ENCODE results near the gene EID1.
"Not testable (repeated sequence)": the region's sequence is repeated elsewhere in the genome, so short reads cannot be mapped to it uniquely, and the experiment has no call there.

The EID1 gene

DNA sequence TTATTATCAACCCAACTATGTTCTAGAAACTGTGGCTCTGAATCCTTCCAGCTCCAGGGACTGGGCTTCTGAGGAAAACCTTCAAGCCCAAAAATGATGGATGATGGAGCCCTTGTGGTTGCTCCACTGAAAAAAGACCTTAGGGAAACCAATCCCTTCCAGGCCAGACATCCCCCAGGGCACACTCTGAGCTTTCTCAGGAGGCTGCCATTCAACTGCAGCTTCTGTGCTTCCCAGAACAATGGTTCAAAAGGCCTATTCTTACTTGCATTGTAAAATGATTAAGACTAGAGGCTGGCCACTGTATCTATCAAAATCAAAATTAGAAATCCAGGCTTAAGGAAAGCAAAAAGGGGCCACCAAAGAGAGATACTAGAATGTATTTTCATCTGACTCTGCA lies 27.3 kb downstream of the EID1 start:
- Histone ChIP-seq H3K27me3 (ENCODE audit: control insufficient read depth, insufficient read depth, low read length, poor library complexity, severe bottlenecking) (no peaks in the 10 kb centered on the region), H3K27ac (ENCODE audit: insufficient read depth, low read depth, low read length, poor library complexity, severe bottlenecking) (no peak overlapping the region), H3K4me1 (ENCODE audit: control insufficient read depth, insufficient read depth, low read length) (no peaks in the 10 kb centered on the region), H3K4me3 (ENCODE audit: insufficient read depth, low read depth, low read length) (no peak overlapping the region), H3K9me3 (ENCODE audit: control insufficient read depth, low read length) (no peaks in the 10 kb centered on the region), H3K36me3 (ENCODE audit: control insufficient read depth, insufficient read depth, low read length) (no peaks in the 10 kb centered on the region)

DNA sequence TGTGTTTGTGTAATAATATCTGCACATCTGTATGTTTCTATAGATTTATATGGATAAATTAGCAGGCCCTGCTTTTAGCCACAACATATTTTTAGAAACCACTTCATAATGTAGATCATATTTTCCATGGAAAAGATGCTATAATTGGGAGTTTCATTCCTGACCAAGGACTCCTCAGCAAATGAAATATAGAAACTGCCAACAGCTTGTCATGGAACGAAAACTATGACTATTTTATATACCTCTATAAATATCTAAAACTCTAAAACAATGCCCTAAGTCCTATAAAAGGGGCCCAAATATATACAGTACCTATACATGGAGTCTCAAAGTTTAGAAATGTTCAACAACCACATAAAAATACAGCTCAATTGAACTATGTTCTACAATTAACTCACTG lies 27.9 kb downstream of the EID1 start:
- no peaks in the 10 kb centered on the region for H3K36me3 ChIP-seq (ENCODE audit: control insufficient read depth, insufficient read depth, low read length)
- no peak overlapping the region for H3K4me3 ChIP-seq (ENCODE audit: insufficient read depth, low read depth, low read length)
- no peaks in the 10 kb centered on the region for H3K27me3 ChIP-seq (ENCODE audit: control insufficient read depth, insufficient read depth, low read length, poor library complexity, severe bottlenecking)
- no peaks in the 10 kb centered on the region for H3K9me3 ChIP-seq (ENCODE audit: control insufficient read depth, low read length)
- H3K4me1 ChIP-seq (ENCODE audit: control insufficient read depth, insufficient read depth, low read length): no peaks in the 10 kb centered on the region
- no peak overlapping the region for H3K27ac ChIP-seq (ENCODE audit: insufficient read depth, low read depth, low read length, poor library complexity, severe bottlenecking)
- WGBS, 2 experiments: 83 to 92% methylated on average over 1 of the region's 1 CpG

GRCh38 chr15:48909313-48909712 lies 31.4 kb downstream of the EID1 start:
- H3K27ac ChIP-seq (ENCODE audit: insufficient read depth, low read depth, low read length, poor library complexity, severe bottlenecking); H3K9me3 ChIP-seq (ENCODE audit: control insufficient read depth, low read length); H3K4me3 ChIP-seq (ENCODE audit: insufficient read depth, low read depth, low read length); H3K36me3 ChIP-seq (ENCODE audit: control insufficient read depth, insufficient read depth, low read length); H3K4me1 ChIP-seq (ENCODE audit: control insufficient read depth, insufficient read depth, low read length); H3K27me3 ChIP-seq (ENCODE audit: control insufficient read depth, insufficient read depth, low read length, poor library complexity, severe bottlenecking): not testable (repeated sequence)
- WGBS, 2 experiments: 88 to 93% methylated on average over 2 of the region's 2 CpGs

- not testable (repeated sequence) for H3K4me1 ChIP-seq (ENCODE audit: control insufficient read depth, insufficient read depth, low read length); H3K27ac ChIP-seq (ENCODE audit: insufficient read depth, low read depth, low read length, poor library complexity, severe bottlenecking); H3K36me3 ChIP-seq (ENCODE audit: control insufficient read depth, insufficient read depth, low read length); H3K9me3 ChIP-seq (ENCODE audit: control insufficient read depth, low read length); H3K27me3 ChIP-seq (ENCODE audit: control insufficient read depth, insufficient read depth, low read length, poor library complexity, severe bottlenecking); H3K4me3 ChIP-seq (ENCODE audit: insufficient read depth, low read depth, low read length)
- 82 to 88% methylated on average over 2 of the region's 2 CpGs for WGBS, 2 experiments
Measured at GRCh38 chr15:48910554-48910953, 32.6 kb downstream of the EID1 start.

DNA sequence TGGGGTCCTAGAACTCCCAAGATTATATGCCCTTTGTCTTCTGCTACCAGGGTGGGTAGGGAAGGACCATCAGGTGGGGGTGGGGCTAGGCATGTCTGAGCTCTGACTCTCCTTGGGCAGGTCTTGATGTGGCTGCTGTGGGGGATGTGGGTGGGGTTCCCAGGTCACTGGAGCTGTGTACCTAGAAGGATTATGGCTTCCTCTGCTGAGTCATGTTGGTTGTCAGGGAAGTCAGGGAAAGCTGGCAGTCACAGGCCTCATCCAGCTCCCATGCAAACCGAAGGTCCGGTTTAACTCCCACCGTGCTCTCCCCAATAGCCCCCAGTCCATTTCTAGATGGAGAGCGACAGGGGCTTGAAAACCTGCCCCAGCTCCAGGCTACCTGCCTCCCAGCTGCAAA lies 35.2 kb downstream of the EID1 start:
- Histone ChIP-seq H3K36me3 (ENCODE audit: control insufficient read depth, insufficient read depth, low read length) (no peaks in the 10 kb centered on the region), H3K27ac (ENCODE audit: insufficient read depth, low read depth, low read length, poor library complexity, severe bottlenecking) (no peak overlapping the region), H3K9me3 (ENCODE audit: control insufficient read depth, low read length) (no peaks in the 10 kb centered on the region), H3K4me1 (ENCODE audit: control insufficient read depth, insufficient read depth, low read length) (no peaks in the 10 kb centered on the region), H3K27me3 (ENCODE audit: control insufficient read depth, insufficient read depth, low read length, poor library complexity, severe bottlenecking) (no peaks in the 10 kb centered on the region), H3K4me3 (ENCODE audit: insufficient read depth, low read depth, low read length) (no peak overlapping the region)
- WGBS, 2 experiments: 97% methylated on average over 4 of the region's 4 CpGs

DNA sequence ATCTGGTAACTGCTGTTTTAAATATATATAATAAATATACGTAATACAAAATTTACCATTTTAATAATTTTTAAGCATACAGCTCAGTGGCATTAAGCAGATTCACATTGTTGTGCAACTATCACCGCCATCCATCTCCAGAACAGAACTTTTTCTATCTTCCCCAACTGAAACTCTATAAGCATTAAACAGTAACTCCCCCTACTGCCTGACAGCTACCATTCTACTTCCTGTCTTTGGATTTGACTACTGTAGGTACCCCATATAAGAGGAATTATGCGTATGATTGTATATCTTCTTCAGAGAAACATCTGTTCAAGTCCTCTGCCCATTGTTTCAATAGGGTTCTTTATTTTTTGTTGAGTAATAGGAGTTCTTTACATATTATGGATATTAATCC lies 36.8 kb downstream of the EID1 start:
- H3K9me3 ChIP-seq (ENCODE audit: control insufficient read depth, low read length): no peaks in the 10 kb centered on the region
- no peaks in the 10 kb centered on the region for H3K27me3 ChIP-seq (ENCODE audit: control insufficient read depth, insufficient read depth, low read length, poor library complexity, severe bottlenecking)
- no peaks in the 10 kb centered on the region for H3K36me3 ChIP-seq (ENCODE audit: control insufficient read depth, insufficient read depth, low read length)
- H3K4me1 ChIP-seq (ENCODE audit: control insufficient read depth, insufficient read depth, low read length): no peaks in the 10 kb centered on the region
- no peak overlapping the region for H3K4me3 ChIP-seq (ENCODE audit: insufficient read depth, low read depth, low read length)
- no peak overlapping the region for H3K27ac ChIP-seq (ENCODE audit: insufficient read depth, low read depth, low read length, poor library complexity, severe bottlenecking)
- WGBS, 2 experiments: 97 to 98% methylated on average over 3 of the region's 3 CpGs

DNA sequence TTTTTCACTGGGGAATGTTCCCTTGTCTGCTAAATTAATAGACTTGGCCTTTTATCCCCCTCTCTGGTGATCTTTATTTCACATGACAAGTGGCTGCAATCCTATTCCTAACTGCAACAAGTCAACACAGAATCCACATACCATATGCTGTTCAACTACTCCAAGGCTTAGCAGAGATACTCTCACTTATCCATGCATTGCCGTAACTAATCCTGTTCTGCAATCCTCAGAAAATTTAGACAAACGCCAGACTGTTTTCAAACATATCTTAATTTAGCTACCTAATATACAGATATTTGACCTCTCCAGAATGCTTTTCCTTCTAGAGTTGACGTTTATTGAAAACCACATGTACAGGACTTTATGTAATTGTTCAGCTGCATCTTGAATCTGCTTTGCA lies 37.9 kb downstream of the EID1 start:
- no peaks in the 10 kb centered on the region for H3K9me3 ChIP-seq (ENCODE audit: control insufficient read depth, low read length)
- no peaks in the 10 kb centered on the region for H3K27me3 ChIP-seq (ENCODE audit: control insufficient read depth, insufficient read depth, low read length, poor library complexity, severe bottlenecking)
- no peak overlapping the region for H3K4me3 ChIP-seq (ENCODE audit: insufficient read depth, low read depth, low read length)
- H3K27ac ChIP-seq (ENCODE audit: insufficient read depth, low read depth, low read length, poor library complexity, severe bottlenecking): no peak overlapping the region
- 92 to 95% methylated on average over 3 of the region's 3 CpGs for WGBS, 2 experiments
- no peaks in the 10 kb centered on the region for H3K4me1 ChIP-seq (ENCODE audit: control insufficient read depth, insufficient read depth, low read length)
- H3K36me3 ChIP-seq (ENCODE audit: control insufficient read depth, insufficient read depth, low read length): no peaks in the 10 kb centered on the region

- no peaks in the 10 kb centered on the region for H3K36me3 ChIP-seq (ENCODE audit: control insufficient read depth, insufficient read depth, low read length)
- H3K4me3 ChIP-seq (ENCODE audit: insufficient read depth, low read depth, low read length): no peak overlapping the region
- no peaks in the 10 kb centered on the region for H3K27me3 ChIP-seq (ENCODE audit: control insufficient read depth, insufficient read depth, low read length, poor library complexity, severe bottlenecking)
- no peaks in the 10 kb centered on the region for H3K4me1 ChIP-seq (ENCODE audit: control insufficient read depth, insufficient read depth, low read length)
- H3K9me3 ChIP-seq (ENCODE audit: control insufficient read depth, low read length): no peaks in the 10 kb centered on the region
- WGBS, 2 experiments: 90 to 98% methylated on average over 3 of the region's 3 CpGs
- H3K27ac ChIP-seq (ENCODE audit: insufficient read depth, low read depth, low read length, poor library complexity, severe bottlenecking): no peak overlapping the region
Measured at GRCh38 chr15:48916721-48917120, 38.8 kb downstream of the EID1 start.

GRCh38 chr15:48922046-48922445 lies 44.1 kb downstream of the EID1 start:
- Histone ChIP-seq H3K36me3 (ENCODE audit: control insufficient read depth, insufficient read depth, low read length) (no peaks in the 10 kb centered on the region), H3K9me3 (ENCODE audit: control insufficient read depth, low read length) (no peaks in the 10 kb centered on the region), H3K27ac (ENCODE audit: insufficient read depth, low read depth, low read length, poor library complexity, severe bottlenecking) (no peak overlapping the region), H3K4me1 (ENCODE audit: control insufficient read depth, insufficient read depth, low read length) (no peaks in the 10 kb centered on the region), H3K27me3 (ENCODE audit: control insufficient read depth, insufficient read depth, low read length, poor library complexity, severe bottlenecking) (no peaks in the 10 kb centered on the region), H3K4me3 (ENCODE audit: insufficient read depth, low read depth, low read length) (no peak overlapping the region)
- WGBS, 2 experiments: 100% methylated on average over 2 of the region's 2 CpGs

GRCh38 chr15:48924528-48925393 lies 46.8 kb downstream of the EID1 start:
- WGBS, 2 experiments: 92 to 94% methylated on average over 5 of the region's 5 CpGs
- no peaks in the 10 kb centered on the region for H3K9me3 ChIP-seq (ENCODE audit: control insufficient read depth, low read length)
- H3K27ac ChIP-seq (ENCODE audit: insufficient read depth, low read depth, low read length, poor library complexity, severe bottlenecking): no peak overlapping the region
- no peaks in the 10 kb centered on the region for H3K27me3 ChIP-seq (ENCODE audit: control insufficient read depth, insufficient read depth, low read length, poor library complexity, severe bottlenecking)
- H3K4me3 ChIP-seq (ENCODE audit: insufficient read depth, low read depth, low read length): no peak overlapping the region
- no peaks in the 10 kb centered on the region for H3K36me3 ChIP-seq (ENCODE audit: control insufficient read depth, insufficient read depth, low read length)
- no peaks in the 10 kb centered on the region for H3K4me1 ChIP-seq (ENCODE audit: control insufficient read depth, insufficient read depth, low read length)

Data from ectodermal cell (in vitro differentiated cells).